Sigmoid colon (tissue), 7 donors: ENCODE measurements around the gene CYP11A1. TPM values are rescaled to one million over a fixed set of nuclear protein-coding genes. Genes with fewer than 3 reads are reported as not detected.

Source experiments
- DNase-seq: peaks from one replicate; pipeline ENCODE4 v3.0.0-alpha.2; 2019
- H3K27ac ChIP-seq, 4 donors: fragments of 200-600 bp; sonication (generic); one replicate each; pipeline ENCODE4 v1.5.1; 2016 to 2019; ENCODE audit warnings: mild to moderate bottlenecking in 1 of 4
- H3K27me3 ChIP-seq, 3 donors: fragments of 200-600 bp; sonication (generic); one replicate each; pipeline ENCODE4 v1.5.1; 2019; ENCODE audit warnings: mild to moderate bottlenecking in 1 of 3
- H3K36me3 ChIP-seq, 4 donors: fragments of 200-600 bp; sonication (generic); one replicate each; pipeline ENCODE4 v1.5.1; 2016 to 2019
- H3K4me1 ChIP-seq, 4 donors: fragments of 200-600 bp; sonication (generic); one replicate each; pipeline ENCODE4 v1.5.1; 2017 to 2019
- H3K4me3 ChIP-seq, 4 donors: fragments of 200-600 bp; sonication (generic); one replicate each; pipeline ENCODE4 v1.5.1; 2017 to 2019; ENCODE audit warnings: mild to moderate bottlenecking in 2 of 4, moderate library complexity in 1 of 4
- H3K9me3 ChIP-seq, 4 donors: fragments of 200-600 bp in 3 of 4; sonication (generic) in 3 of 4; one replicate each; pipeline versions ENCODE4 v1.5.1 to v1.6.1; 2013 to 2019
- EP300 ChIP-seq, 4 donors: sonication (generic); formaldehyde crosslinking; IDR thresholded peaks; one replicate each; pipeline ENCODE4 v1.6.1; 2017; ENCODE audit warnings: antibody characterized with exemption in 4 of 4
- POLR2A ChIP-seq, 2 donors: fragments of 450-650 bp; IDR thresholded peaks; one replicate each; pipeline ENCODE4 v1.6.1; 2016; ENCODE audit warnings: antibody characterized with exemption in 2 of 2, mild to moderate bottlenecking in 2 of 2, moderate library complexity in 2 of 2
- POLR2AphosphoS5 ChIP-seq, 4 donors: sonication (generic); formaldehyde crosslinking; IDR thresholded peaks; one replicate each; pipeline ENCODE4 v1.6.1; 2017; ENCODE audit warnings: antibody characterized with exemption in 4 of 4
- WGBS, 2 donors: extraction: QIAGEN DNeasy Blood & Tissue Kit; methylation state at CpG; one replicate each; pipeline ENCODE4 v1.1.7; 2013; 5-methylcytosine and 5-hydroxymethylcytosine counted together
- intact Hi-C: fragments of 100-400 bp; cut with DNase I; formaldehyde crosslinking; loops from one replicate; pipeline ENCODE4 v1.15.1; 2023
- polyA plus RNA-seq, 3 donors: library from polyadenylated mRNA; stranded (reverse); fragments of 200-250 nt; gene quantifications; one replicate each; pipeline ENCODE4 v1.2.3, GENCODE V29; 2013
- total RNA-seq, 4 donors: library from RNA; depleted of rRNA; stranded (reverse); fragments of >200 nt; gene quantifications; one replicate each; pipeline ENCODE4 v1.1.0, GENCODE V29; 2016
- TF ChIP-seq, protein P1 (sequence below), 4 experiments: fragments of 450-650 bp in 3 of 4; fragments of 200-600 bp in 1 of 4; IDR thresholded peaks; one replicate each; pipeline ENCODE4 v1.5.1; 2016 to 2019; ENCODE audit warnings: antibody characterized with exemption in 4 of 4, mild to moderate bottlenecking in 3 of 4, moderate library complexity in 2 of 4
- donor health status: healthy with polysubstance abuse.
- donor health status: Bipolar disorder and iron deficiency.
- donor health status: healthy.

CYP11A1 gene
- total and polyA plus RNA-seq, 7 donors, result 0.22 to 1.7 (median 0.49) TPM; not detected in 2

GRCh38 chr15:74333093-74333492 is 34.4 kb downstream of the CYP11A1 start:
- no peak overlapping the region for H3K4me3 ChIP-seq
- TF ChIP-seq POLR2A (IDR thresholded peaks at IDR 0.05), result no peak
- TF ChIP-seq, protein P1, sequence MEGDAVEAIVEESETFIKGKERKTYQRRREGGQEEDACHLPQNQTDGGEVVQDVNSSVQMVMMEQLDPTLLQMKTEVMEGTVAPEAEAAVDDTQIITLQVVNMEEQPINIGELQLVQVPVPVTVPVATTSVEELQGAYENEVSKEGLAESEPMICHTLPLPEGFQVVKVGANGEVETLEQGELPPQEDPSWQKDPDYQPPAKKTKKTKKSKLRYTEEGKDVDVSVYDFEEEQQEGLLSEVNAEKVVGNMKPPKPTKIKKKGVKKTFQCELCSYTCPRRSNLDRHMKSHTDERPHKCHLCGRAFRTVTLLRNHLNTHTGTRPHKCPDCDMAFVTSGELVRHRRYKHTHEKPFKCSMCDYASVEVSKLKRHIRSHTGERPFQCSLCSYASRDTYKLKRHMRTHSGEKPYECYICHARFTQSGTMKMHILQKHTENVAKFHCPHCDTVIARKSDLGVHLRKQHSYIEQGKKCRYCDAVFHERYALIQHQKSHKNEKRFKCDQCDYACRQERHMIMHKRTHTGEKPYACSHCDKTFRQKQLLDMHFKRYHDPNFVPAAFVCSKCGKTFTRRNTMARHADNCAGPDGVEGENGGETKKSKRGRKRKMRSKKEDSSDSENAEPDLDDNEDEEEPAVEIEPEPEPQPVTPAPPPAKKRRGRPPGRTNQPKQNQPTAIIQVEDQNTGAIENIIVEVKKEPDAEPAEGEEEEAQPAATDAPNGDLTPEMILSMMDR (IDR thresholded peaks at IDR 0.05), result no peak
- no peak for TF ChIP-seq POLR2AphosphoS5 (IDR thresholded peaks at IDR 0.05)
- no peak for TF ChIP-seq EP300 (IDR thresholded peaks at IDR 0.05)
- no peak for DNase-seq
- H3K4me1 ChIP-seq, result no peaks in the 10 kb centered on the region
- H3K27ac ChIP-seq, result no peak overlapping the region
- no peaks in the 10 kb centered on the region for H3K27me3 ChIP-seq
- WGBS, 2 donors, result 93 to 94% methylated on average over 5 of the region's 5 CpGs
- no peaks in the 10 kb centered on the region for H3K36me3 ChIP-seq
- no peaks in the 10 kb centered on the region for H3K9me3 ChIP-seq
- intact Hi-C loops, result no loop called here

- no peak for TF ChIP-seq POLR2A (IDR thresholded peaks at IDR 0.05)
- no peak for TF ChIP-seq EP300 (IDR thresholded peaks at IDR 0.05)
- TF ChIP-seq, protein P1 (IDR thresholded peaks at IDR 0.05), result no peak
- no peaks in the 10 kb centered on the region for H3K27me3 ChIP-seq
- DNase-seq, result no peak
- H3K4me3 ChIP-seq, result no peak overlapping the region
- H3K27ac ChIP-seq, result no peak overlapping the region
- whole genome bisulfite sequencing, 2 donors, result 88 to 89% methylated on average over 10 of the region's 10 CpGs
- H3K36me3 ChIP-seq, result no peaks in the 10 kb centered on the region
- H3K4me1 ChIP-seq, result no peaks in the 10 kb centered on the region
- intact Hi-C loops, result no loop called here
- H3K9me3 ChIP-seq, result no peaks in the 10 kb centered on the region
These were observed 34.8 kb downstream of the CYP11A1 start for GRCh38 chr15:74332611-74333010.

GRCh38 chr15:74332011-74332410 is 35.4 kb downstream of the CYP11A1 start:
- H3K4me3 ChIP-seq, result no peak overlapping the region
- no peak overlapping the region for H3K27ac ChIP-seq
- 93 to 94% methylated on average over 3 of the region's 3 CpGs for WGBS, 2 donors
- intact Hi-C loops, result no loop called here
- no peak for DNase-seq
- no peaks in the 10 kb centered on the region for H3K4me1 ChIP-seq
- no peaks in the 10 kb centered on the region for H3K36me3 ChIP-seq
- no peaks in the 10 kb centered on the region for H3K27me3 ChIP-seq
- no peaks in the 10 kb centered on the region for H3K9me3 ChIP-seq
- TF ChIP-seq POLR2A (IDR thresholded peaks at IDR 0.05) (no peak), EP300 (IDR thresholded peaks at IDR 0.05) (no peak), POLR2AphosphoS5 (IDR thresholded peaks at IDR 0.05) (no peak)
- TF ChIP-seq, protein P1 (IDR thresholded peaks at IDR 0.05), result no peak

GRCh38 chr15:74330861-74331408 is 36.5 kb downstream of the CYP11A1 start:
- Histone ChIP-seq H3K4me3 (no peak overlapping the region), H3K9me3 (no peaks in the 10 kb centered on the region), H3K4me1 (no peaks in the 10 kb centered on the region), H3K27me3 (no peaks in the 10 kb centered on the region), H3K27ac (no peak overlapping the region), H3K36me3 (no peaks in the 10 kb centered on the region)
- 82 to 87% methylated on average over 11 of the region's 11 CpGs for WGBS, 2 donors
- DNase-seq, result no peak
- TF ChIP-seq EP300 (IDR thresholded peaks at IDR 0.05), result no peak
- intact Hi-C loops, result no loop called here

DNA sequence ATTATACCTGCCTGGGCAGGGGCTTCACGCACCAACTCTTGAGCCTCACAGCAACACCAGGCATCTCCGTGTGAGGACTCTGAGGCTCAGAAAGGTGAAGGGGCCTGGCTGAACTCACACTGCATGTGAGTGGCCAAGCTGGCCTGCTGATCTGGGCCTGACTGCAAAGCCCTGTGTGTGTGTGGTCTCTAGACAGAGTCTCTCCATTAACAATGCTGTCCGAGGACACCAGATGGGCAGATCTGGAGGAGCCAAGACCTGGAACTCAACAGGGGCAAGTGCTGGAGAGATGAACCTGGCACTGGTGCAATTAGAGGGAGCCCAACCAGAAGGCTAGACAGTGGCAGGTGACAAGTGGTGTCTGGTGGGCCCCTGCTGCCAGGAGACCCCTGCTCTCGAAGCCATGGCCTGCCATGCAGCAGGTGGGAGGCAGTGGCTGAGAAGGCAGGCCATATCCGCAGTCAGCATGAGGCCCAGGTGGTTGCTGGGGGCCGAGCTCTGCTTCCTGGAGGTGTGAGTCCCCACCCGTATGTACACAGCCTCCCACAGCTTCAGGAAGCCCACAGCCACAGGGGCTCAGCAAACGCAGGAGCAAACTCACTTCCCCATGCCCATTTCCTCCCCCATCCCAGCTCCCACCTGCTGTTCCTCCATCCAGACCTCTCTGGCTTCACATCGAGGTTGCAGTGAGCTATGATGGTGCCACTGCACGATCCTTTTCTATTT is 39.0 kb downstream of the CYP11A1 start:
- 39 to 44% methylated on average over 10 of the region's 10 CpGs for WGBS, 2 donors
- Histone ChIP-seq H3K27me3 (no peaks in the 10 kb centered on the region), H3K9me3 (no peaks in the 10 kb centered on the region), H3K4me1 (no peaks in the 10 kb centered on the region), H3K27ac (no peak overlapping the region), H3K4me3 (no peak overlapping the region), H3K36me3 (no peaks in the 10 kb centered on the region)
- no peak for DNase-seq
- intact Hi-C loops, result no loop called here
- TF ChIP-seq, protein P1 (IDR thresholded peaks at IDR 0.05), result no peak
- no peak for TF ChIP-seq POLR2A (IDR thresholded peaks at IDR 0.05)
- TF ChIP-seq EP300 (IDR thresholded peaks at IDR 0.05), result no peak
- TF ChIP-seq POLR2AphosphoS5 (IDR thresholded peaks at IDR 0.05), result no peak
